CD4-positive, alpha-beta T cell (primary cell): ENCODE data around the gene HDDC3. TPM values are rescaled to one million over a fixed set of nuclear protein-coding genes. Genes with fewer than 3 reads are reported as not detected.

Experiments used
- ATAC-seq: fragments of 200-7000 bp; cut with Tn5 transposase; one replicate; pipeline ENCODE4 v1.10.0; 2022; ENCODE audit warnings: mild to moderate bottlenecking; ENCODE audit not compliant: poor library complexity
- CTCF ChIA-PET: fragments of 350-600 bp; sonication (Branson Sonifier 250); formaldehyde crosslinking; loops from one replicate; lab custom pipeline; 2021; ENCODE audit warnings: antibody characterized with exemption, inconsistent platforms; lab: Charles Lee
- POLR2A ChIA-PET: fragments of 350-600 bp; sonication (Branson Sonifier 250); formaldehyde crosslinking; loops from one replicate; lab custom pipeline; 2021; ENCODE audit warnings: antibody characterized with exemption, inconsistent platforms; lab: Charles Lee
- DNase-seq, 14 experiments: peaks; one replicate each; pipeline ENCODE4 v3.0.0-alpha.2; 2013 to 2020; ENCODE audit warnings: mixed read lengths in 2 of 14
- H3K27ac ChIP-seq, 2 donors: one replicate each; pipeline versions ENCODE4 v1.5.1 to v1.7.0; 2013; ENCODE audit warnings: low read length in 2 of 2, low read depth in 1 of 2, mild to moderate bottlenecking in 1 of 2
- H3K27me3 ChIP-seq, 2 experiments: 1 replicate in 1 of 2; 2 replicates in 1 of 2; pipeline versions ENCODE4 v1.6.1 to v1.7.0; 2013; ENCODE audit warnings: low read length in 2 of 2, control low read depth in 1 of 2, mild to moderate bottlenecking in 1 of 2, moderate library complexity in 1 of 2; ENCODE audit not compliant: insufficient read depth in 2 of 2, control insufficient read depth in 1 of 2
- H3K36me3 ChIP-seq: one replicate; pipeline ENCODE4 v1.6.1; 2013; ENCODE audit warnings: low read length, control low read depth; ENCODE audit not compliant: insufficient read depth
- H3K4me1 ChIP-seq: one replicate; pipeline ENCODE4 v1.6.1; 2013; ENCODE audit warnings: low read length, control low read depth; ENCODE audit not compliant: insufficient read depth
- H3K4me3 ChIP-seq: one replicate; pipeline ENCODE4 v1.5.1; 2013; ENCODE audit warnings: mild to moderate bottlenecking, low read length, moderate library complexity
- H3K9me3 ChIP-seq, 2 experiments: 1 replicate in 1 of 2; 2 replicates in 1 of 2; pipeline versions ENCODE4 v1.6.1 to v1.7.0; 2013; ENCODE audit warnings: low read length in 2 of 2, mild to moderate bottlenecking in 2 of 2, control low read depth in 1 of 2, moderate library complexity in 1 of 2; ENCODE audit not compliant: control insufficient read depth in 1 of 2, insufficient read depth in 1 of 2
- H3K27ac Mint-ChIP-seq: one replicate; pipeline ENCODE4 v1.8.0; 2020; ENCODE audit warnings: mixed read lengths
- H3K27me3 Mint-ChIP-seq: one replicate; pipeline ENCODE4 v1.8.0; 2021; ENCODE audit warnings: mixed read lengths
- H3K36me3 Mint-ChIP-seq: one replicate; pipeline ENCODE4 v1.8.0; 2021; ENCODE audit warnings: low read depth, mixed read lengths
- H3K4me1 Mint-ChIP-seq: one replicate; pipeline ENCODE4 v1.8.0; 2021; ENCODE audit warnings: low read depth, mixed read lengths
- H3K4me3 Mint-ChIP-seq: one replicate; pipeline ENCODE4 v1.8.0; 2020; ENCODE audit warnings: mild to moderate bottlenecking, mixed read lengths
- H3K9me3 Mint-ChIP-seq: one replicate; pipeline ENCODE4 v1.8.0; 2020; ENCODE audit warnings: mixed read lengths
- intact Hi-C, 2 experiments: fragments of 100-400 bp; cut with DNase I in 1 of 2; cut with micrococcal nuclease in 1 of 2; formaldehyde crosslinking; loops; one replicate each; pipeline versions ENCODE4 v1.15.1 to v1.9.0; 2023 to 2025; cut with DNase I, micrococcal nuclease
- total RNA-seq, 174 experiments: library from RNA in 2 of 174; stranded (reverse) in 2 of 174; gene quantifications; one replicate each; pipeline ENCODE4 v1.2.3 and lab custom pipeline; 2021 to 2026
- TF ChIP-seq, protein P1 (sequence below): fragments of 200-600 bp; IDR thresholded peaks from one replicate; pipeline ENCODE4 v1.8.0; 2022; ENCODE audit warnings: antibody characterized with exemption, mild to moderate bottlenecking

The HDDC3 gene
- total RNA-seq, 2 experiments from 2014 or later, result 9.9 to 10.8 TPM

DNA sequence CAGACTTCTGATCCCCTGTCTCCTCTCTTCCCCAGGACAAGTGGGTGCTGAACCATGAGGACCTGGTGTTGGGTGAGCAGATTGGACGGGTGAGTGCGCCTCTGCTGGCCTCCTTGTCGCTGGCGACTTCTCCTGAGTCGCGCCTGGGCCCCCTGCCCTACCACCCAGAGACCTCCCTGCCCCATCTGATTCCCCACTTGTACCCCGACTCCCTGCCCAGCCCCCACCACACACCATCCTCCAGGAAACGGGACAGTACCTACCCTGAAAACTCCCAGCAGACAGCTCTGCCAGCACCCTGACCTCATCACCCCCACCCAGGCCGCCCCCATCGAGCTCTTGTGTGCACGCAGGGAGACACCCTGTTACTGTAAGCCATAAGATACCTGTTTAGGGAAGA, 40.3 kb downstream of the HDDC3 start:
- Mint-ChIP-seq H3K36me3 (no peaks in the 10 kb centered on the region), H3K4me3 (no peak overlapping the region), H3K4me1 (no peaks in the 10 kb centered on the region), H3K27me3 (no peaks in the 10 kb centered on the region), H3K27ac (no peak overlapping the region), H3K9me3 (no peaks in the 10 kb centered on the region)
- Histone ChIP-seq H3K36me3 (no peaks in the 10 kb centered on the region), H3K27ac (no peak overlapping the region), H3K27me3 (no peaks in the 10 kb centered on the region), H3K9me3 (no peaks in the 10 kb centered on the region), H3K4me1 (no peaks in the 10 kb centered on the region), H3K4me3 (no peak overlapping the region)
- POLR2A ChIA-PET, result no interaction called here
- ATAC-seq, result no peak
- DNase-seq, result no peak
- intact Hi-C loops, result no loop called here
- CTCF ChIA-PET, result no interaction called here
- TF ChIP-seq, protein P1, sequence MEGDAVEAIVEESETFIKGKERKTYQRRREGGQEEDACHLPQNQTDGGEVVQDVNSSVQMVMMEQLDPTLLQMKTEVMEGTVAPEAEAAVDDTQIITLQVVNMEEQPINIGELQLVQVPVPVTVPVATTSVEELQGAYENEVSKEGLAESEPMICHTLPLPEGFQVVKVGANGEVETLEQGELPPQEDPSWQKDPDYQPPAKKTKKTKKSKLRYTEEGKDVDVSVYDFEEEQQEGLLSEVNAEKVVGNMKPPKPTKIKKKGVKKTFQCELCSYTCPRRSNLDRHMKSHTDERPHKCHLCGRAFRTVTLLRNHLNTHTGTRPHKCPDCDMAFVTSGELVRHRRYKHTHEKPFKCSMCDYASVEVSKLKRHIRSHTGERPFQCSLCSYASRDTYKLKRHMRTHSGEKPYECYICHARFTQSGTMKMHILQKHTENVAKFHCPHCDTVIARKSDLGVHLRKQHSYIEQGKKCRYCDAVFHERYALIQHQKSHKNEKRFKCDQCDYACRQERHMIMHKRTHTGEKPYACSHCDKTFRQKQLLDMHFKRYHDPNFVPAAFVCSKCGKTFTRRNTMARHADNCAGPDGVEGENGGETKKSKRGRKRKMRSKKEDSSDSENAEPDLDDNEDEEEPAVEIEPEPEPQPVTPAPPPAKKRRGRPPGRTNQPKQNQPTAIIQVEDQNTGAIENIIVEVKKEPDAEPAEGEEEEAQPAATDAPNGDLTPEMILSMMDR, result no peak

DNA sequence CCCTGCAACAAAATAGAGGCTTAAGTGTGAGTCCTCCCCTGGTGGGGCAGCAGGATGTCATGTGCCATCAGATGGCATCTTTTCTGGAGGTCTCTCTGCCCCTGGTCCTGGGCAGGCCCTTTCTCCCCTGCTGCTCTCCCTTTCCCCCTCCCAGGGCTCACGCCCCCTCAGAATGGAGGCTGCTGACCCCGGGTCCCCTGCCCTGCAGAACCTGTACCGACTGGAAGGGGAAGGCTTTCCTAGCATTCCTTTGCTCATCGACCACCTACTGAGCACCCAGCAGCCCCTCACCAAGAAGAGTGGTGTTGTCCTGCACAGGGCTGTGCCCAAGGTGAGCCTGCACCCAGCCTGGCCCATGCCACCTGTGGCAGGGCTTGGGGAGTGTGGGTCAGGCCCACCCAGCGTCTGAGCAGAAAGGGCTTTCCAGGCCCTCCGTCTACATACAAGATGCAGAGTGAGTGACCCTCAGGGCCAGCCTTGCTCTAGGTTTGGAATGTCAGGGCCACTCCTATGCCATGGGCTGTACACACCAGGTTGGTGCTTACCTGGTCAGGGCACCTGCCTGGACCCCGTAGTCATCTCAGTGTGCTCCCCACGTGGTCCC, 40.9 kb downstream of the HDDC3 start:
- Mint-ChIP-seq H3K36me3 (no peaks in the 10 kb centered on the region), H3K4me3 (no peak overlapping the region), H3K9me3 (no peaks in the 10 kb centered on the region), H3K27ac (no peak overlapping the region), H3K27me3 (no peaks in the 10 kb centered on the region), H3K4me1 (no peaks in the 10 kb centered on the region)
- TF ChIP-seq, protein P1, result no peak
- CTCF ChIA-PET, result no interaction called here
- Histone ChIP-seq H3K27ac (no peak overlapping the region), H3K4me3 (no peak overlapping the region), H3K36me3 (no peaks in the 10 kb centered on the region), H3K4me1 (no peaks in the 10 kb centered on the region), H3K27me3 (no peaks in the 10 kb centered on the region), H3K9me3 (no peaks in the 10 kb centered on the region)
- no peak for ATAC-seq
- POLR2A ChIA-PET, result no interaction called here
- intact Hi-C loops, result no loop called here
- DNase-seq, result no peak

DNA sequence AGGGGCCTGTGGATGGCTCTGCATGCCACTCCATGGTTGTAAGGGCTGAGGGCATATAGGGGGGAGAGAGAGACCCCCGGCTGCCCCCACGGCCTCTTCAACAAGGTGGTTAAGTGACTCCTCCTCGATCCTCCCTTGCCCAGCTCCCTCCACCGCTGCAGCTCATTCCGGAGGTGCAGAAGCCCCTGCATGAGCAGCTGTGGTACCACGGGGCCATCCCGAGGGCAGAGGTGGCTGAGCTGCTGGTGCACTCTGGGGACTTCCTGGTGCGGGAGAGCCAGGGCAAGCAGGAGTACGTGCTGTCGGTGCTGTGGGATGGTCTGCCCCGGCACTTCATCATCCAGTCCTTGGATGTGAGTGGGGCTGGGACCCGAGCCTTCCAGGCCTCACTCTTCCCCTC, 41.5 kb downstream of the HDDC3 start:
- H3K27me3 Mint-ChIP-seq, result peaks cover 4% of the 10 kb centered on the region
- Histone ChIP-seq H3K27me3 (no peaks in the 10 kb centered on the region), H3K36me3 (no peaks in the 10 kb centered on the region), H3K4me3 (no peak overlapping the region), H3K9me3 (no peaks in the 10 kb centered on the region), H3K4me1 (peaks cover 3% of the 10 kb centered on the region), H3K27ac (no peak overlapping the region)
- ATAC-seq, result no peak
- H3K4me3 Mint-ChIP-seq, result no peak overlapping the region
- no peak overlapping the region for H3K27ac Mint-ChIP-seq
- TF ChIP-seq, protein P1, result no peak
- no peak for DNase-seq
- H3K36me3 Mint-ChIP-seq, result no peaks in the 10 kb centered on the region
- intact Hi-C loops, result no loop called here
- no peaks in the 10 kb centered on the region for H3K9me3 Mint-ChIP-seq
- CTCF ChIA-PET, result no interaction called here
- peaks cover 5% of the 10 kb centered on the region for H3K4me1 Mint-ChIP-seq
- POLR2A ChIA-PET, result no interaction called here
